ENCODE measurements around the gene FOXN4.

GRCh38 chr12:109276160-109276559 is 32.9 kb downstream of the FOXN4 start:
- TF ChIP-seq CTCF (IDR thresholded peaks at IDR 0.05) (no peak), POLR2AphosphoS5 (IDR thresholded peaks at IDR 0.05) (no peak)
